Neural cell (in vitro differentiated cells): ENCODE data around the gene TBX15. TPM values are rescaled to one million over a fixed set of nuclear protein-coding genes. Genes with fewer than 3 reads are reported as not detected.

Experiments
- H2AFZ ChIP-seq: fragments of 200-600, 300-800 bp; sonication (generic), shearing (Covaris generic); 2 replicates; pipeline ENCODE4 v1.6.0; 2014; ENCODE audit warnings: low read depth, mild to moderate bottlenecking, antibody characterized with exemption, low read length, moderate library complexity
- H3F3A ChIP-seq: fragments of 200-600 bp; shearing (Covaris generic); 2 replicates; pipeline ENCODE4 v1.6.1; 2016; ENCODE audit warnings: mild to moderate bottlenecking, moderate library complexity, mixed read lengths, antibody characterized with exemption, low read length; ENCODE audit not compliant: insufficient read depth, poor library complexity, severe bottlenecking
- H3K27ac ChIP-seq: fragments of 200-600, 300-800 bp; sonication (generic), shearing (Covaris generic); 2 replicates; pipeline ENCODE4 v1.5.1; 2014; ENCODE audit warnings: mild to moderate bottlenecking, low read length, moderate library complexity
- H3K27me3 ChIP-seq: fragments of 300-800, 200-600 bp; sonication (generic), shearing (Covaris generic); 2 replicates; pipeline ENCODE4 v1.6.0; 2014; ENCODE audit warnings: mild to moderate bottlenecking, low read depth, low read length, moderate library complexity; ENCODE audit not compliant: insufficient read depth
- H3K36me3 ChIP-seq: fragments of 300-800, 200-600 bp; sonication (generic), shearing (Covaris generic); 2 replicates; pipeline ENCODE4 v1.5.1; 2014; ENCODE audit warnings: mild to moderate bottlenecking, antibody characterized with exemption, low read length, moderate library complexity; ENCODE audit not compliant: insufficient read depth
- H3K4me2 ChIP-seq: fragments of 300-800, 200-600 bp; sonication (generic), shearing (Covaris generic); 2 replicates; pipeline ENCODE4 v1.6.0; 2014; ENCODE audit warnings: mild to moderate bottlenecking, low read length
- H3K4me3 ChIP-seq: fragments of 300-800, 200-600 bp; sonication (generic), shearing (Covaris generic); 2 replicates; pipeline ENCODE4 v1.5.1; 2014; ENCODE audit warnings: mild to moderate bottlenecking, low read length, moderate library complexity
- H3K79me2 ChIP-seq: fragments of 200-600 bp; shearing (Covaris generic); replicated peaks from 2 replicates; pipeline ENCODE4 v1.6.0; 2014; ENCODE audit warnings: mild to moderate bottlenecking, low read length, moderate library complexity; ENCODE audit not compliant: insufficient read depth
- H3K9ac ChIP-seq: fragments of 300-800, 200-600 bp; sonication (generic), shearing (Covaris generic); 2 replicates; pipeline ENCODE4 v1.6.1; 2016; ENCODE audit warnings: mild to moderate bottlenecking, low read length, mixed read lengths
- H3K9me2 ChIP-seq: fragments of 200-600 bp; shearing (Covaris generic); 2 replicates; pipeline ENCODE4 v1.6.1; 2016; ENCODE audit warnings: mild to moderate bottlenecking, low read length, mixed read lengths; ENCODE audit not compliant: insufficient read depth
- H3K9me3 ChIP-seq: fragments of 200-600, 300-800 bp; sonication (generic), shearing (Covaris generic); 2 replicates; pipeline ENCODE4 v1.6.1; 2016; ENCODE audit warnings: mild to moderate bottlenecking, mixed run types, low read length, moderate library complexity, mixed read lengths
- H4K20me1 ChIP-seq: fragments of 200-600 bp; shearing (Covaris generic); 2 replicates; pipeline ENCODE4 v1.6.1; 2016; ENCODE audit warnings: mild to moderate bottlenecking, mixed run types; ENCODE audit not compliant: insufficient read depth
- CTCF ChIP-seq: fragments of 450-650 bp; IDR thresholded peaks from 2 replicates; pipeline ENCODE4 v1.5.1; 2014; ENCODE audit warnings: antibody characterized with exemption, mild to moderate bottlenecking, moderate library complexity; ENCODE audit not compliant: poor library complexity, severe bottlenecking
- EP300 ChIP-seq: fragments of 450-650 bp; conservative IDR thresholded peaks from 2 replicates; pipeline ENCODE4 v1.6.1; 2014; ENCODE audit warnings: antibody characterized with exemption, mild to moderate bottlenecking, moderate library complexity; ENCODE audit not compliant: poor library complexity, severe bottlenecking
- EZH2 ChIP-seq: fragments of 200-600, 300-800 bp; shearing (Covaris generic), sonication (generic); IDR thresholded peaks from 2 replicates; pipeline ENCODE4 v1.6.1; 2014; ENCODE audit warnings: antibody characterized with exemption, low read length, borderline replicate concordance, mild to moderate bottlenecking; ENCODE audit not compliant: insufficient read depth, poor library complexity, severe bottlenecking
- MXI1 ChIP-seq: fragments of 450-650 bp; conservative IDR thresholded peaks from 2 replicates; pipeline ENCODE4 v1.6.1; 2014; ENCODE audit warnings: antibody characterized with exemption, mild to moderate bottlenecking; ENCODE audit not compliant: poor library complexity, severe bottlenecking
- POLR2AphosphoS5 ChIP-seq: IDR thresholded peaks from 2 replicates; pipeline ENCODE4 v1.6.1; 2012
- RAD21 ChIP-seq: fragments of 450-650 bp; conservative IDR thresholded peaks from 2 replicates; pipeline ENCODE4 v1.6.1; 2014; ENCODE audit warnings: antibody characterized with exemption, mild to moderate bottlenecking, moderate library complexity
- REST ChIP-seq: IDR thresholded peaks from 2 replicates; pipeline ENCODE4 v1.6.1; 2012; ENCODE audit warnings: borderline replicate concordance
- SMC3 ChIP-seq: fragments of 450-650 bp; conservative IDR thresholded peaks from 2 replicates; pipeline ENCODE4 v1.6.1; 2014; ENCODE audit warnings: antibody characterized with exemption, mild to moderate bottlenecking, moderate library complexity; ENCODE audit not compliant: poor library complexity
- TAF1 ChIP-seq: IDR thresholded peaks from 2 replicates; pipeline ENCODE4 v1.6.1; 2012; ENCODE audit warnings: low read depth
- polyA plus RNA-seq: library from polyadenylated mRNA; depleted of rRNA; stranded (reverse); fragments of >200 nt; gene quantifications from 2 replicates; pipeline ENCODE4 v1.2.3, GENCODE V29; 2014

Gene TBX15
- polyA plus RNA-seq, 1 donor from 2014 or later = 0.10 TPM

GRCh38 chr1:118912574-118912973 is 75.6 kb downstream of the TBX15 start:
- TF ChIP-seq SMC3 = no peak
- TF ChIP-seq TAF1 = no peak
- no peak for TF ChIP-seq EP300
- TF ChIP-seq CTCF = no peak
- no peak for TF ChIP-seq POLR2AphosphoS5
- TF ChIP-seq EZH2 = no peak
- TF ChIP-seq RAD21 = no peak
- TF ChIP-seq MXI1 = no peak
- TF ChIP-seq REST = no peak
- Histone ChIP-seq H3K9ac (no peak overlapping the region), H3K36me3 (no peaks in the 10 kb centered on the region), H3K79me2 (no peaks in the 10 kb centered on the region), H3K27ac (no peak overlapping the region), H3K4me2 (no peak overlapping the region), H3K9me3 (no peaks in the 10 kb centered on the region), H3K27me3 (no peaks in the 10 kb centered on the region), H3K4me3 (no peak overlapping the region), H3K9me2 (no peaks in the 10 kb centered on the region), H2AFZ (no peak overlapping the region), H3F3A (no peaks in the 10 kb centered on the region), H4K20me1 (no peaks in the 10 kb centered on the region)

GRCh38 chr1:118911571-118911970 is 76.6 kb downstream of the TBX15 start:
- H3K9me3 ChIP-seq = no peaks in the 10 kb centered on the region
- no peak for TF ChIP-seq POLR2AphosphoS5
- TF ChIP-seq CTCF = no peak
- TF ChIP-seq TAF1 = no peak
- TF ChIP-seq MXI1 = no peak
- no peak for TF ChIP-seq SMC3
- no peak for TF ChIP-seq EZH2
- TF ChIP-seq EP300 = no peak
- no peak for TF ChIP-seq REST
- TF ChIP-seq RAD21 = no peak
- no peak overlapping the region for H3K4me2 ChIP-seq
- H3K9me2 ChIP-seq = no peaks in the 10 kb centered on the region
- no peaks in the 10 kb centered on the region for H4K20me1 ChIP-seq
- H3K36me3 ChIP-seq = no peaks in the 10 kb centered on the region
- H3K27ac ChIP-seq = no peak overlapping the region
- H3K4me3 ChIP-seq = no peak overlapping the region
- H3K9ac ChIP-seq = no peak overlapping the region
- no peaks in the 10 kb centered on the region for H3F3A ChIP-seq
- no peak overlapping the region for H2AFZ ChIP-seq
- H3K27me3 ChIP-seq = no peaks in the 10 kb centered on the region
- no peaks in the 10 kb centered on the region for H3K79me2 ChIP-seq
